HEK293T (cell line): ENCODE data around the gene DNAH17.

ENCODE experiments used
- CTBP1 ChIP-seq: fragments of 450-650 bp; IDR thresholded peaks from 2 replicates; pipeline ENCODE4 v1.6.1; 2016; ENCODE audit warnings: borderline replicate concordance
- FOXA1 ChIP-seq: fragments of 450-650 bp; IDR thresholded peaks from 2 replicates; pipeline ENCODE4 v1.6.1; 2016; ENCODE audit warnings: mild to moderate bottlenecking
- FOXK2 ChIP-seq: fragments of 450-650 bp; IDR thresholded peaks from 2 replicates; pipeline ENCODE4 v1.6.1; 2016; ENCODE audit warnings: mild to moderate bottlenecking
- FOXM1 ChIP-seq: fragments of 450-650 bp; IDR thresholded peaks from 2 replicates; pipeline ENCODE4 v1.6.1; 2017; ENCODE audit warnings: mild to moderate bottlenecking, borderline replicate concordance
- L3MBTL2 ChIP-seq: fragments of 450-650 bp; conservative IDR thresholded peaks from 2 replicates; pipeline ENCODE4 v1.6.1; 2016; ENCODE audit warnings: mild to moderate bottlenecking
- LEF1 ChIP-seq: fragments of 450-650 bp; IDR thresholded peaks from 2 replicates; pipeline ENCODE4 v1.6.1; 2017; ENCODE audit warnings: mild to moderate bottlenecking, borderline replicate concordance
- NFRKB ChIP-seq: fragments of 450-650 bp; IDR thresholded peaks from 2 replicates; pipeline ENCODE4 v1.6.1; 2016; ENCODE audit warnings: mild to moderate bottlenecking, moderate library complexity
- SP1 ChIP-seq: fragments of 450-650 bp; IDR thresholded peaks from 2 replicates; pipeline ENCODE4 v1.6.1; 2017
- SUZ12 ChIP-seq: fragments of 450-650 bp; IDR thresholded peaks from 2 replicates; pipeline ENCODE4 v1.6.1; 2016; ENCODE audit warnings: mild to moderate bottlenecking
- TARDBP ChIP-seq: fragments of 450-650 bp; IDR thresholded peaks from 2 replicates; pipeline ENCODE4 v1.6.1; 2016
- ZNF384 ChIP-seq: fragments of 450-650 bp; IDR thresholded peaks from 2 replicates; pipeline ENCODE4 v1.6.1; 2016

GRCh38 chr17:78406920-78407319, 170.3 kb downstream of the DNAH17 start:
- TF ChIP-seq ZNF384: no peak
- no peak for TF ChIP-seq FOXM1
- TF ChIP-seq SP1: no peak
- no peak for TF ChIP-seq FOXA1
- TF ChIP-seq NFRKB: no peak
- no peak for TF ChIP-seq CTBP1
- no peak for TF ChIP-seq FOXK2
- TF ChIP-seq LEF1: no peak
- TF ChIP-seq SUZ12: no peak
- no peak for TF ChIP-seq L3MBTL2
- TF ChIP-seq TARDBP: no peak
